Measurements from ENCODE around the gene BATF. TPM values are rescaled to one million over a fixed set of nuclear protein-coding genes. Genes with fewer than 3 reads are reported as not detected.

BATF gene
- total and polyA plus RNA-seq, 5 donors = 0.53 to 3.0 (median 0.72) TPM; not detected in 1

DNA sequence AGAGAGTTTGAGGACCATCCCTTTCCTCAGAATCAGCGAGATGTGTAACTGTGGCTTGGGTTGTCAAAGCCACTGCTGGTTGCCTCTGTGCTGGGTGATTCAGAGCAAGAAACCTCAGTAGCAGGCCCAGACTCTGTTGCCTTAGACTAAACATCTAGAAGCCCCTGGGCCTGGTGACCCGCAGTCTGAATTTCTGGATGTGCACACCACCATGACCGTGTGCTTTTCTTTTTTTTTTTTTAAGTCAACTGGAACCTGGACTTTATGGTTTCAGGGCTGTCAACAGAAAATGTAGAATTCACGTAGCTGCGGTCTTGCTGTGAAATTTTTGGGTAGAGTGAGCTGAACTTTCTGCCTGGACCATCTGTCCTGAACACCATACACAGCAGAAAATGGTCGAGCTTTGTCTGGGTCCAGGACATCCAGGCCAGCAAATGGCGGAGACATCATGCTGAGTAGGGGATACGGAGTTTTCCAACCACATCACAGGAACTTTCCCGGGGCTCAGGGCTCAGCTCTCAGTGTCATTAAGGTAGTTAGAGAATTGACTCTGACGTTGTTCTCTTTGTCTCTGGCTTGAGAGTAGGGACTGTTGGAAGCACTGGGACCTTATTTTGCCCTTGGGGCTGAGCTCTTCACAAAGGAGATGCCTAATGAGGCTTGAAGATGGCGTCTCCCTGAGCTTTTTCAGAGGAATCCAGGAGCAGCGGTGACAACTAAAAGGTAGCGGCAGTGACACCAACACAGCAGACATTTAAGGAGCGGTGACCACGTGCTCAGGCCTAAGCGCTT, 23.0 kb upstream of the BATF start:
- WGBS = 91% methylated on average over 16 of the region's 16 CpGs
- intact Hi-C loops (cut with DNase I) = loop anchor here in 1 of 4 donors (10.0 kb wide), 1 partner anchor 364 kb away; no protein-coding TSS in a partner anchor
- no peak for ATAC-seq

DNA sequence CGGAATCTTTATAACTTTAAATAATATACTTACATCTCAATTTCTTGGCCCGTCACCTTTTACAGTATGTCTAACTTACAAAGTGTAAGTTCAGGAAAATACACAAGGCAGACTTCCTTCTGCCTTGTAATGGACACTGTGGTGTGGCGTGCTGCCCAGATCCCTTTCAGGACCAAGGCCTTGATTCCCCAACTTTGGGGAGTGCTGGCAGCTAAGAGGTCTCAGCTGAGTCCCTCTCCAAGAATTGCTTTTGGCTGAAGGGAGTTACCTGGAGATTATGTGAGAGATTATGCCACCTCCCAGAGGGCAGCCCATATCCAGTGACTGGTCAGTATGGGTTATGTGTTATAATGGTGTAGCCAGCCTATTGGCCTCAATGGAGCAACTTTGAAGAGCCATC, 21.2 kb upstream of the BATF start:
- WGBS = 95% methylated on average over 3 of the region's 3 CpGs
- ATAC-seq (no peak), DNase-seq (no peak)
- intact Hi-C loops (cut with DNase I) = no loop called here
- H3K4me3 ChIP-seq (ENCODE audit: low read length) = no peak overlapping the region
- H3K4me1 ChIP-seq (ENCODE audit: control insufficient read depth, insufficient read depth, low read length) = no peaks in the 10 kb centered on the region
- H3K27ac ChIP-seq (ENCODE audit: low read length) = no peak overlapping the region
- no peaks in the 10 kb centered on the region for H3K9me3 ChIP-seq (ENCODE audit: control insufficient read depth, low read length)
- no peaks in the 10 kb centered on the region for H3K27me3 ChIP-seq (ENCODE audit: control insufficient read depth, insufficient read depth)

More for the DNA sequence above, 23.0 kb upstream of the BATF start:
- Histone ChIP-seq H3K9me3 (ENCODE audit: control insufficient read depth, low read length) (no peaks in the 10 kb centered on the region), H3K4me1 (ENCODE audit: control insufficient read depth, insufficient read depth, low read length) (no peaks in the 10 kb centered on the region), H3K4me3 (ENCODE audit: low read length) (no peak overlapping the region), H3K27ac (ENCODE audit: low read length) (no peak overlapping the region), H3K27me3 (ENCODE audit: control insufficient read depth, insufficient read depth) (no peaks in the 10 kb centered on the region)
- no peak for DNase-seq

- ATAC-seq = no peak
- 95% methylated on average over 1 of the region's 1 CpG for WGBS
- no peak overlapping the region for H3K27ac ChIP-seq (ENCODE audit: low read length)
- H3K4me1 ChIP-seq (ENCODE audit: control insufficient read depth, insufficient read depth, low read length) = no peaks in the 10 kb centered on the region
- no peak overlapping the region for H3K4me3 ChIP-seq (ENCODE audit: low read length)
- no peak for DNase-seq
- intact Hi-C loops (cut with DNase I) = no loop called here
- no peaks in the 10 kb centered on the region for H3K9me3 ChIP-seq (ENCODE audit: control insufficient read depth, low read length)
- H3K27me3 ChIP-seq (ENCODE audit: control insufficient read depth, insufficient read depth) = no peaks in the 10 kb centered on the region
Observed at GRCh38 chr14:75504411-75504810, 17.9 kb upstream of the BATF start.

- WGBS = 89% methylated on average over 1 of the region's 1 CpG
- no peak overlapping the region for H3K4me3 ChIP-seq (ENCODE audit: low read length)
- ATAC-seq = no peak
- H3K4me1 ChIP-seq (ENCODE audit: control insufficient read depth, insufficient read depth, low read length) = no peaks in the 10 kb centered on the region
- no peak overlapping the region for H3K27ac ChIP-seq (ENCODE audit: low read length)
- H3K27me3 ChIP-seq (ENCODE audit: control insufficient read depth, insufficient read depth) = no peaks in the 10 kb centered on the region
- intact Hi-C loops (cut with DNase I) = no loop called here
- H3K9me3 ChIP-seq (ENCODE audit: control insufficient read depth, low read length) = no peaks in the 10 kb centered on the region
- DNase-seq = no peak
Observed at GRCh38 chr14:75506930-75507329, 15.3 kb upstream of the BATF start.

GRCh38 chr14:75510547-75510946, 11.7 kb upstream of the BATF start:
- Histone ChIP-seq H3K27me3 (ENCODE audit: control insufficient read depth, insufficient read depth) (no peaks in the 10 kb centered on the region), H3K4me1 (ENCODE audit: control insufficient read depth, insufficient read depth, low read length) (no peaks in the 10 kb centered on the region), H3K4me3 (ENCODE audit: low read length) (no peak overlapping the region), H3K9me3 (ENCODE audit: control insufficient read depth, low read length) (no peaks in the 10 kb centered on the region), H3K27ac (ENCODE audit: low read length) (no peak overlapping the region)
- DNase-seq = no peak
- WGBS = 93% methylated on average over 1 of the region's 1 CpG
- ATAC-seq = no peak
- intact Hi-C loops (cut with DNase I) = no loop called here

GRCh38 chr14:75511201-75511600, 11.1 kb upstream of the BATF start:
- Histone ChIP-seq H3K4me1 (ENCODE audit: control insufficient read depth, insufficient read depth, low read length) (no peaks in the 10 kb centered on the region), H3K27me3 (ENCODE audit: control insufficient read depth, insufficient read depth) (no peaks in the 10 kb centered on the region), H3K4me3 (ENCODE audit: low read length) (no peak overlapping the region), H3K9me3 (ENCODE audit: control insufficient read depth, low read length) (no peaks in the 10 kb centered on the region), H3K27ac (ENCODE audit: low read length) (no peak overlapping the region)
- ATAC-seq (no peak), DNase-seq (no peak)
- intact Hi-C loops (cut with DNase I) = no loop called here

GRCh38 chr14:75513911-75514672, 8.2 kb upstream of the BATF start:
- Histone ChIP-seq H3K4me3 (ENCODE audit: low read length) (no peak overlapping the region), H3K27me3 (ENCODE audit: control insufficient read depth, insufficient read depth) (no peaks in the 10 kb centered on the region), H3K27ac (ENCODE audit: low read length) (no peak overlapping the region), H3K4me1 (ENCODE audit: control insufficient read depth, insufficient read depth, low read length) (no peaks in the 10 kb centered on the region), H3K9me3 (ENCODE audit: control insufficient read depth, low read length) (no peaks in the 10 kb centered on the region)
- WGBS = 90% methylated on average over 12 of the region's 12 CpGs
- DNase-seq = no peak
- peak in 1 of 2 donors; percentile 35 for ATAC-seq
- intact Hi-C loops (cut with DNase I) = no loop called here

DNA sequence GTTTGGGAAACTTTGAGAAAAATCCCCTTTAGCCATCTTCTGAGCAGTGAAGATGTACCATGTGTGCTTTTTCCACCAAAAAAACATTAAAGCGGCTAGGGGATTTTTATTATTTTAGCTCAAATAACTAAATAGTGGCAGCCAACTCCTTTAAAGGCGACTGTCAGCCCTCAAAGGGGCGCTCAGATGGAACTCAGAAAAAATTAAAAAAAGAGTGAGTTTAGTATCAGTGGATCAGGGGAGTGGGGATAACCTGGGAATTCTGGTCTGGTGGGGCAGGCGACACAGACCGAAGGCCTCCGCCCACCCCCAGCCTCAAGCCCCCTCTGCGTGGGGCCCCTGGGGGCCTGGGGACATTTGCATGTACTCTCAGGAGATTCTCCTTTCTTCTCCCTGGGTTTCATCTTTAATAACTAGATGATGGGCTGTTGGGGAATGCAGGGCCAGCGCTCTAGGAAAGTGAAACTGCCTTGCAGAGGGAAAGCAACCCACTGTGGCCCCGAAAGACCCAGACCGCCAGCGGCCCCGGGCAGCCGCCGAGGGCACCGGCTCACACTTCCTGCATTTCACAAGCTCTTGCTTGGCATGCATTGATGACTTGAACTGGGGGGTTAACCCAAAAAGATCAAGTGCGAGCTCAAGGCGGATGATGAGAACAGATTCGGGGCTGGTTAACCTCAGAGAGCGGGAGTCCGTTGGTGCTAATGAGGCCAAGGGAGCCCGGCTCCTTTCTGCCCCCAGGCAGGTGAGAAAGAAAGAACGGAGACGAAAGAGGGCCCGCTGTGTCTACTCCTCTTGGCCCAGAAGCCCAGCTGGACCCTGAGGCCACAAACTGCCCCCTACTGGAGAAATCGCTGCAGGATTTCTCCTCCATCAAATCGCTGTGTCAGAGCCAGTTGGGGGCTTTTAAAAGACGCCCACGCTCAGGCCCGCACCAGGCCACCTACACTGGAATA, 7.3 kb upstream of the BATF start:
- Histone ChIP-seq H3K4me1 (ENCODE audit: control insufficient read depth, insufficient read depth, low read length) (no peaks in the 10 kb centered on the region), H3K27me3 (ENCODE audit: control insufficient read depth, insufficient read depth) (no peaks in the 10 kb centered on the region), H3K9me3 (ENCODE audit: control insufficient read depth, low read length) (no peaks in the 10 kb centered on the region), H3K4me3 (ENCODE audit: low read length) (peak overlapping the region; percentile 26), H3K27ac (ENCODE audit: low read length) (no peak overlapping the region)
- ATAC-seq (peak; percentile 53 to 59), DNase-seq (peak; percentile 16 to 75 (median 62))
- WGBS = 39% methylated on average over 29 of the region's 29 CpGs
- intact Hi-C loops (cut with DNase I) = no loop called here

DNA sequence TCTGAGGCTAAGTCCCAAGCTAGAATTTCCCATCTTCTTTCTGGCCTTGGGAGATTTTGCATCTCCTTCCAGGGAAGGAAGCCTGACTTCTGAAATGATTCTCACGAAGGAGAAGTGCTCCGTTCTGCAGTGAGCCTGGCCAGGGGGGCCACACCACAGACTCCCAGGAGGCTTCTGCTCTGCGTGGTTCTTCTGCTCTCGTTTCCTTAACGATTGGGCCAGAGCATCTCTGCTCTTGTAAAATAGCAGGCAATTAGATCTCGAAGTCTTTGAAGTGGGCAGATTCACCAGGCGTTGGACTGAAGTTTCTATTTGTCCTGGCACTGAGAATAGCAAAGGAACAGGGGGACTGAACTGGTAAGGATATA, 6.7 kb upstream of the BATF start:
- Histone ChIP-seq H3K4me3 (ENCODE audit: low read length) (peak overlapping the region; percentile 26), H3K4me1 (ENCODE audit: control insufficient read depth, insufficient read depth, low read length) (no peaks in the 10 kb centered on the region), H3K9me3 (ENCODE audit: control insufficient read depth, low read length) (no peaks in the 10 kb centered on the region), H3K27ac (ENCODE audit: low read length) (no peak overlapping the region), H3K27me3 (ENCODE audit: control insufficient read depth, insufficient read depth) (no peaks in the 10 kb centered on the region)
- DNase-seq = no peak
- ATAC-seq = peak; percentile 30 to 49
- WGBS = 37% methylated on average over 7 of the region's 7 CpGs
- intact Hi-C loops (cut with DNase I) = no loop called here

GRCh38 chr14:75518625-75519024, 3.6 kb upstream of the BATF start:
- H3K27ac ChIP-seq (ENCODE audit: low read length) = no peak overlapping the region
- intact Hi-C loops (cut with DNase I) = no loop called here
- no peaks in the 10 kb centered on the region for H3K4me1 ChIP-seq (ENCODE audit: control insufficient read depth, insufficient read depth, low read length)
- H3K27me3 ChIP-seq (ENCODE audit: control insufficient read depth, insufficient read depth) = no peaks in the 10 kb centered on the region
- DNase-seq (no peak), ATAC-seq (no peak)
- H3K4me3 ChIP-seq (ENCODE audit: low read length) = no peak overlapping the region
- H3K9me3 ChIP-seq (ENCODE audit: control insufficient read depth, low read length) = no peaks in the 10 kb centered on the region
- 53% methylated on average over 4 of the region's 4 CpGs for WGBS
